GM10266 (cell line): Measurements from ENCODE around the gene BLTP2.

Experiments used
- DNase-seq: peaks from one replicate; pipeline ENCODE4 v3.0.0; 2012; ENCODE audit errors: extremely low spot score
- TF ChIP-seq, protein P1 (sequence below): IDR thresholded peaks from 2 replicates; pipeline ENCODE4 v1.5.1; 2012; ENCODE audit warnings: mild to moderate bottlenecking, low read depth; ENCODE audit not compliant: control insufficient read depth, insufficient read depth; ENCODE audit errors: missing control alignments

Gene BLTP2

DNA sequence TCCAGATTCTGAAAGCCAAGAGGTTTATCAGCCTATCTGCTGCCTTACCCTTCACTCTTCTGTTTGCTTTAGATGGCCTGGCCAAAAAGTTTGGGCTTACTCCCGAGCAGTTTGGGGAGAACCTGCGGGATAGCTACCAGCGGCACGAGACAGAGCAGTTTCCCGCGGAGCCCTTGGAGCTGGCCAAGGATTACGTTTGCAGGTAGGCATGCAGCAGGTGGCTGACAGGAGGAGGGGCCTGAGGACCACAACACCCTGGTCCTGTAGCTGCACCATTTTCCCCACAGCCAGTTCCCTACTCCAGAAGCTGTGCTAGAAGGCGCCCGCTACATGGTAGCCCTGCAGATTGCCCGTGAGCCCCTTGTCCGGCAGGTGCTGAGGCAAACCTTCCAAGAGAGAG is 37.7 kb upstream of the BLTP2 start:
- TF ChIP-seq, protein P1, sequence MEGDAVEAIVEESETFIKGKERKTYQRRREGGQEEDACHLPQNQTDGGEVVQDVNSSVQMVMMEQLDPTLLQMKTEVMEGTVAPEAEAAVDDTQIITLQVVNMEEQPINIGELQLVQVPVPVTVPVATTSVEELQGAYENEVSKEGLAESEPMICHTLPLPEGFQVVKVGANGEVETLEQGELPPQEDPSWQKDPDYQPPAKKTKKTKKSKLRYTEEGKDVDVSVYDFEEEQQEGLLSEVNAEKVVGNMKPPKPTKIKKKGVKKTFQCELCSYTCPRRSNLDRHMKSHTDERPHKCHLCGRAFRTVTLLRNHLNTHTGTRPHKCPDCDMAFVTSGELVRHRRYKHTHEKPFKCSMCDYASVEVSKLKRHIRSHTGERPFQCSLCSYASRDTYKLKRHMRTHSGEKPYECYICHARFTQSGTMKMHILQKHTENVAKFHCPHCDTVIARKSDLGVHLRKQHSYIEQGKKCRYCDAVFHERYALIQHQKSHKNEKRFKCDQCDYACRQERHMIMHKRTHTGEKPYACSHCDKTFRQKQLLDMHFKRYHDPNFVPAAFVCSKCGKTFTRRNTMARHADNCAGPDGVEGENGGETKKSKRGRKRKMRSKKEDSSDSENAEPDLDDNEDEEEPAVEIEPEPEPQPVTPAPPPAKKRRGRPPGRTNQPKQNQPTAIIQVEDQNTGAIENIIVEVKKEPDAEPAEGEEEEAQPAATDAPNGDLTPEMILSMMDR = no peak
- no peak for DNase-seq

DNA sequence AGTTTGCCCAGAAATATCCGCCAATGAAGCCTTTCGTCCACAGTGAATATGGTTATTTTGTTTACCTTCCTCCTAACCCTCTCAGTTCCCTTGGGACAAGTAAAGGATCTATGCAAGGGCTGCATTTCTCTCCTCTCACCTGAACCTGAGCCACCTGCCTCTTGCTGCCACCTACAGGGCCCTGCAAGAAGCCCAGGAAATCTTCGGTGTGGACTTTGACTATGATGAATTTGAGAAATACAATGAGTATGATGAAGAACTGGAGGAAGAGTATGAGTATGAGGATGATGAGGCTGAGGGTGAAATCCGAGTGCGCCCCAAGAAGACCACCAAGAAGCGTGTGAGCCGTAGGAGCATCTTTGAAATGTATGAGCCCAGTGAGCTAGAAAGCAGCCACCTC is 31.0 kb upstream of the BLTP2 start:
- no peak for DNase-seq

DNA sequence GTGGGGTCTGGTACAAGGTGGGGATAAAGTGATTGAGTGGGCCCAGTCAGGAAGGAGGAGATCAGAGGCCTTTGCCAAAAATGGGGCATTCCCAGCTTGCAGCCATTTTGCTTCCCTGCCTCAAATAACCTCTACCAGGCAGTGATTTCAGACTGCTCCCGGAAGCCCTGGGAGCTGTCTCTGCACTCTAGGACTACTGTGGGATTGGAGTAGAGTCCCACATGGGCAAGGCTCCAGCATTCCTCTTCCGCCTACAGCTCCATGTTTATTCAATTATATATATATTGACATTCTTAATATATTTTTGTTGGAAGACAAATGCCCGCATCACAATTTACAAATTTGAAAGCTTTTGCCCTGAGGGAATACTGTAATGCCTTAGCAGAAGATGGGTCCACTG is 30.5 kb upstream of the BLTP2 start:
- no peak for DNase-seq
- TF ChIP-seq, protein P1 = no peak

More for the DNA sequence above, 31.0 kb upstream of the BLTP2 start:
- TF ChIP-seq, protein P1 = no peak

DNA sequence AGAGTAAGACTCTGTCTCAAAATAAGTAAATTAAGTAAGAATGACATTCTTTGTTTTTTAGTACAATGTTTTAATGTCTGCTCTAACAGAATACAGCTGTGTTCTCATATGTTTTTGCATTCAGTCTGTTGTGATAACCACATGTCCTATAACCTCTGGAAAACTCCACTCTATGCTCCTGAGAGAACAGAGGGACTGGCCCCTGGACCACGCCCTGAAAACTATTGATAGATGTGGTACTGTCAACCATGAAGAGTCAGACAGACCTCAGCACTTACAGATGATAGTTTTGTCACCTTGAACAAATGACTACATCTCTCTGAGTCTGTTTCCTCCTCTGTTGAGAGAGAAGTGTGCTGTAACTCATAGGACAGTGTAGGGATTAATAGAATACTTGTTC is 25.0 kb upstream of the BLTP2 start:
- DNase-seq = no peak
- TF ChIP-seq, protein P1 = no peak

DNA sequence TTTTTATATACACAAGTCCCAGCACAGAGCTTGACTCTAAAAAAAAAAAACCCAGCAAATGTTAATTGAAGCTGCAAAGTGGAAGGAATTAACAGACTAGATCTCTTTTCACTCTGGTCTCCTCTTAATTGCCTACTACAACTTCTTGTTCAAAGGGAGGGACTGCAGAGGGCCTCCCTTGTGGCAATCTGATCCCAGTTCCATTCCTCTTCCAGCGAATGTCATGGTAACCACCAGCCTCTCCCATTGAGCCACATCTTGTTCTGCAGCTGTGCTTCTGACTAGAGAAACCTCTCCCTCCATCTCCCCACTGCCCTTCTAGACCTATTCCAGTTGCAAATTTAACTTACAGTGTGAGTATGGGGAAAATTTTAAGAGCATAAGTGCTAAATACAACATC is 22.9 kb upstream of the BLTP2 start:
- no peak for DNase-seq
- TF ChIP-seq, protein P1 = no peak

DNA sequence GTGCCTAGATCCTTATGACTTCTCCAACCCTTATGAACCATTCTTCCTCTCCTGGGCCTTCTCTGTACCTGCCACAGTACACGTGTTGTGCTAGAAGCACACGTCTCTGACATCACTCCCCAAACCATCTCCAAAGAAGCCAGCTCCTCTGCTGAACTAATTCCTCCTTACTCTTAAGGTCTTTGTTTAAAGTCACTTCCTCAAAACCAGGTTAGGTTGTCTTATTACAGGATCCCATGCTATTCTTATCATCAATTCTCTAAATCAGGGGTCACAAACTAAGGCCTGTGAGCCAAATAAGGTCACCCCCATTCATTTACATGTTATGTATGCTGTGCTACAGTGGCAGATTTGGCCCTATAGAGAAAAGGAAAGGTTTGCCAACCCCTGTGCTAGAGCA is 21.0 kb upstream of the BLTP2 start:
- TF ChIP-seq, protein P1 = no peak
- DNase-seq = no peak

DNA sequence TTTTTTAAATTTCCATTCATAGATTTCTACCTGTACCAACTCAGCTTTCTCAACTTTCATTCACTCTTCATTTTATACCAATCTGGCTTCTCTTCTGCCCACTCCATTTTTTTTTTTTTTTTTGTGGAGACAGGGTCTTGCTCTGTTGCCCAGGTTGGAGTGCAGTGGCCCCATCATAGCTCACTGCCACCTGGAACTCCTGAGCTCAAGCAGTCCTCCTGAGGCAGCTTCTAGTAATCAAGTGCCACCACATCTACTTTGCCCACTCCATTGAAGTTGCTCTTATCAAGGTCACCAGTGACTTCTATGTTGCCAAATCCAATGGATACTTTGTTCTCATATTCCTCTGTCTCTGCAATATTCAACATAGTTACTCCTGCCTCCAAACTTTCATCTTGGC is 18.8 kb upstream of the BLTP2 start:
- TF ChIP-seq, protein P1 = no peak
- DNase-seq = no peak
